ENCODE data around the gene GALNT5.
A peak's percentile ranks its signal among the peaks of the same experiment; 100 is the strongest.

GALNT5 gene

GRCh38 chr2:157238296-157238695 lies 19.2 kb upstream of the GALNT5 start:
- no peaks in the 10 kb centered on the region for H3K9me3 Mint-ChIP-seq
- ATAC-seq, result no peak
- no peaks in the 10 kb centered on the region for H3K36me3 Mint-ChIP-seq
- no peaks in the 10 kb centered on the region for H3K4me1 Mint-ChIP-seq
- no peak for DNase-seq (ENCODE audit: low spot score in 2 of 2)
- no peak overlapping the region for H3K27ac Mint-ChIP-seq
- H3K4me3 Mint-ChIP-seq, result no peak overlapping the region

GRCh38 chr2:157244691-157245090 lies 12.8 kb upstream of the GALNT5 start:
- H3K4me3 Mint-ChIP-seq, result no peak overlapping the region
- H3K36me3 Mint-ChIP-seq, result no peaks in the 10 kb centered on the region
- DNase-seq (ENCODE audit: low spot score in 2 of 2) (no peak), ATAC-seq (no peak)
- no peak overlapping the region for H3K27ac Mint-ChIP-seq
- peaks cover 18% of the 10 kb centered on the region for H3K4me1 Mint-ChIP-seq
- H3K9me3 Mint-ChIP-seq, result no peaks in the 10 kb centered on the region

GRCh38 chr2:157245144-157245840 lies 12.2 kb upstream of the GALNT5 start:
- no peaks in the 10 kb centered on the region for H3K36me3 Mint-ChIP-seq
- no peak overlapping the region for H3K4me3 Mint-ChIP-seq
- H3K9me3 Mint-ChIP-seq, result no peaks in the 10 kb centered on the region
- H3K27ac Mint-ChIP-seq, result no peak overlapping the region
- no peak for ATAC-seq
- DNase-seq (ENCODE audit: low spot score in 2 of 2), result no peak
- H3K4me1 Mint-ChIP-seq, result peaks cover 18% of the 10 kb centered on the region

GRCh38 chr2:157245846-157246764 lies 11.4 kb upstream of the GALNT5 start:
- ATAC-seq (peak; percentile 97), DNase-seq (ENCODE audit: low spot score in 2 of 2) (peak in 1 of 2 donors; percentile 63)
- Mint-ChIP-seq H3K36me3 (no peaks in the 10 kb centered on the region), H3K27ac (peak overlapping the region; percentile 89), H3K4me3 (peak overlapping the region; percentile 45), H3K4me1 (peaks cover 18% of the 10 kb centered on the region), H3K9me3 (no peaks in the 10 kb centered on the region)

GRCh38 chr2:157246765-157247407 lies 10.6 kb upstream of the GALNT5 start:
- H3K4me3 Mint-ChIP-seq, result no peak overlapping the region
- peaks cover 18% of the 10 kb centered on the region for H3K4me1 Mint-ChIP-seq
- no peaks in the 10 kb centered on the region for H3K9me3 Mint-ChIP-seq
- DNase-seq (ENCODE audit: low spot score in 2 of 2) (no peak), ATAC-seq (no peak)
- peak overlapping the region; percentile 89 for H3K27ac Mint-ChIP-seq
- H3K36me3 Mint-ChIP-seq, result no peaks in the 10 kb centered on the region

DNA sequence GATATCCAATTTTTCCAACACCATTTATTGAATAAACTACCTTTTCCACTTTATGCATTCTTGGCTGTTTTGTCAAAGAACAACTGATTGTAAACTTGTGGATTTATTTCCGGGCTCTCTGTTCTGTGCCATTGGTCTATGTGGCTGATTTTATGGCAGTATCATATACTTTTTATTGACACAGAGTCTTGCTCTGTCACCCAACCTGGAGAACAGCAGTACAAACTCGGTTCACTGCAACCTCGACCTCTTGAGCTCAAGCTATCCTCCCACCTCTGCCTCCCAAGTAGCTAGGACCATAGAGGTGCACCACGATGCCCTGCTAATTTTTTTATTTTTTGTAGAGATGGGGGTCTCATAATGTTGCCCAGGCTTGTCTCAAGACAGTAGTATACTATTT lies 6.7 kb upstream of the GALNT5 start:
- no peak overlapping the region for H3K27ac Mint-ChIP-seq
- H3K4me1 Mint-ChIP-seq, result peaks cover 12% of the 10 kb centered on the region
- H3K36me3 Mint-ChIP-seq, result no peaks in the 10 kb centered on the region
- no peak for DNase-seq (ENCODE audit: low spot score in 2 of 2)
- no peak for ATAC-seq
- H3K4me3 Mint-ChIP-seq, result no peak overlapping the region
- no peaks in the 10 kb centered on the region for H3K9me3 Mint-ChIP-seq

- no peak for ATAC-seq
- Mint-ChIP-seq H3K9me3 (no peaks in the 10 kb centered on the region), H3K4me1 (peaks cover 1% of the 10 kb centered on the region), H3K36me3 (no peaks in the 10 kb centered on the region), H3K4me3 (no peak overlapping the region), H3K27ac (no peak overlapping the region)
- DNase-seq (ENCODE audit: low spot score in 2 of 2), result no peak
Observed at GRCh38 chr2:157251932-157252331, 5.6 kb upstream of the GALNT5 start.

- H3K36me3 Mint-ChIP-seq, result no peaks in the 10 kb centered on the region
- no peaks in the 10 kb centered on the region for H3K9me3 Mint-ChIP-seq
- H3K4me1 Mint-ChIP-seq, result no peaks in the 10 kb centered on the region
- DNase-seq (ENCODE audit: low spot score in 2 of 2) (no peak), ATAC-seq (no peak)
- H3K27ac Mint-ChIP-seq, result no peak overlapping the region
- H3K4me3 Mint-ChIP-seq, result no peak overlapping the region
Observed at GRCh38 chr2:157252529-157252928, 5.0 kb upstream of the GALNT5 start.

- Mint-ChIP-seq H3K4me3 (no peak overlapping the region), H3K4me1 (no peaks in the 10 kb centered on the region), H3K9me3 (no peaks in the 10 kb centered on the region), H3K27ac (no peak overlapping the region), H3K36me3 (no peaks in the 10 kb centered on the region)
- DNase-seq (ENCODE audit: low spot score in 2 of 2) (no peak), ATAC-seq (no peak)
Observed at GRCh38 chr2:157254041-157254440, 3.5 kb upstream of the GALNT5 start.

DNA sequence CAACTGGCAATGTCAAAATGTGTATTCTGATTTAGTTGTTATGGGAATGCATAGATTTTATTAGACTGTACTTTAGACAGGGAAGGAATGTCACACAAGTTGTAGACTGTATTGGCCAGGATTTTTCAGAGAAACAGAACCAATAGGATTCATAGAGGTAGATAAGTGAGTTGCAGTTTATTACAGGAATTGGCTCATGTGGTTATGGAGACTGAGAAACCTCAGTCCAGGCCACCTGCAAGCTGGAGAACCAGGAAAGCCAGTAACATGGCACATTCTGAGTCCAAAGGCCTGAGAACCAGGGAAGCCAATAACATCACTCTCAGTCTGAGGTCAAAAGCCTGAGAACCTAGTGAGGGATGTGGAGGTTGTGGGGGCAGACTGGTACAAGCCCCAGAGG lies 1.8 kb upstream of the GALNT5 start:
- Mint-ChIP-seq H3K27ac (no peak overlapping the region), H3K36me3 (no peaks in the 10 kb centered on the region)
- no peak for ATAC-seq

GRCh38 chr2:157256626-157257025 lies 879 bp upstream of the GALNT5 start:
- peaks cover 12% of the 10 kb centered on the region for H3K4me1 Mint-ChIP-seq
- DNase-seq (ENCODE audit: low spot score in 2 of 2) (peak in 1 of 2 donors; percentile 63), ATAC-seq (peak; percentile 93)
- H3K4me3 Mint-ChIP-seq, result no peak overlapping the region
- H3K36me3 Mint-ChIP-seq, result no peaks in the 10 kb centered on the region
- H3K9me3 Mint-ChIP-seq, result no peaks in the 10 kb centered on the region
- H3K27ac Mint-ChIP-seq, result no peak overlapping the region

More for the DNA sequence above, 1.8 kb upstream of the GALNT5 start:
- DNase-seq (ENCODE audit: low spot score in 2 of 2), result no peak
- Mint-ChIP-seq H3K9me3 (no peaks in the 10 kb centered on the region), H3K4me1 (peaks cover 5% of the 10 kb centered on the region), H3K4me3 (no peak overlapping the region)

DNA sequence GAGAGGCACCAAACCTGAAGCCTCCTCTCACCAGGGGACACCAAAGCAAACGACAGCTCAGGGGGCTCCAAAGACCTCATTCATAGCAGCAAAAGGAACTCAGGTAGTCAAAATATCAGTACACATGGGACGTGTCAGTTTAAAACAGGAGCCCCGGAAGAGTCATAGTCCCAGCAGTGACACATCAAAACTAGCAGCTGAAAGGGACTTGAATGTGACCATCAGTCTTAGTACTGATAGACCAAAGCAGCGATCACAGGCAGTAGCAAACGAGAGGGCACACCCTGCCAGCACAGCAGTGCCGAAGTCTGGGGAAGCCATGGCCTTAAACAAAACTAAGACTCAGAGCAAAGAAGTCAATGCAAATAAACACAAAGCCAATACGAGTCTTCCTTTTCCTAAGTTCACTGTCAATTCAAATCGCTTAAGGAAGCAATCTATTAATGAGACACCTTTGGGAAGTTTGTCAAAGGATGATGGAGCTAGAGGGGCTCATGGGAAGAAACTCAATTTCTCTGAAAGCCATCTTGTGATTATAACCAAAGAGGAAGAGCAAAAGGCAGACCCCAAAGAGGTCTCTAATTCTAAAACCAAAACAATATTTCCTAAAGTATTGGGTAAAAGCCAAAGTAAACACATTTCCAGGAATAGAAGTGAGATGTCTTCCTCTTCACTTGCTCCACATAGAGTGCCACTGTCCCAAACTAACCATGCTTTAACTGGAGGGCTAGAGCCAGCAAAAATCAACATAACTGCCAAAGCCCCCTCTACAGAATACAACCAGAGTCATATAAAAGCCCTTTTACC lies 1.2 kb downstream of the GALNT5 start:
- Mint-ChIP-seq H3K9me3 (no peaks in the 10 kb centered on the region), H3K4me1 (peaks cover 12% of the 10 kb centered on the region), H3K36me3 (no peaks in the 10 kb centered on the region), H3K27ac (no peak overlapping the region), H3K4me3 (no peak overlapping the region)
- ATAC-seq (no peak), DNase-seq (ENCODE audit: low spot score in 2 of 2) (no peak)

DNA sequence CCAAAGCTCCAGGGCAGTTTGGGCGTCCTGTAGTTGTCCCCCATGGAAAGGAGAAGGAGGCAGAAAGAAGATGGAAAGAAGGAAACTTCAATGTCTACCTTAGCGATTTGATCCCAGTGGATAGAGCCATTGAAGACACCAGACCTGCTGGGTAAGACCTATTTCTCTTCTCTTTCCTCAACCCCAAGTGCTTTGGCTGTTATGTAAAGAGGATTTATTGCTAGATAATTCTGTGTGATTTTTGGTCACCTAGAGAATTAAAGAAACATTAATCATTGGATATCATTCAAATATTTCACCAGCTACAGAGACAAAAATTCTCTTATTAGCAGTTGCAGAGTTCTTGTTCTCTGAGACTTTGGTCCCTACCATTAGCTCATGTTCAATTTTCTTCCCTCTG lies 1.9 kb downstream of the GALNT5 start:
- H3K36me3 Mint-ChIP-seq, result no peaks in the 10 kb centered on the region
- peaks cover 12% of the 10 kb centered on the region for H3K4me1 Mint-ChIP-seq
- ATAC-seq (no peak), DNase-seq (ENCODE audit: low spot score in 2 of 2) (no peak)
- H3K4me3 Mint-ChIP-seq, result no peak overlapping the region
- H3K27ac Mint-ChIP-seq, result no peak overlapping the region
- no peaks in the 10 kb centered on the region for H3K9me3 Mint-ChIP-seq

DNA sequence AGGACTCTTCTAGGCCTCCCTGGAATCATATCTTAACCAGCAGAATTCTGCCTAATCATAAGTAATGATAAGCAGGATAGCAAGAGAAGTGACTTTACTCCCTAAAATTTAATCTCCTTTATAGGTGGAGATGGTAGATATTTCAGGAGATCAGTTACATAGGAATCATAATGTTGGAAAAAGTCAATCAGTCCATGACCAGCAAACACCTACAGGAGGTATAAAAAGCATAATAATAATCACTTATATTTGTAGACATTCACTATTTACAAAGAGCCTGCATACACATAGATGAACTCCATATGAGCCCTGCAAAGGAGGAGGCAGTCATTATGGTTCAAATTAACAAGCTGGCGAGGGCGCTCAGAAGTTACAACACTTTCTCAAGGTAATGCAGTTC lies 2.5 kb downstream of the GALNT5 start:
- H3K36me3 Mint-ChIP-seq, result no peaks in the 10 kb centered on the region
- H3K27ac Mint-ChIP-seq, result no peak overlapping the region
- DNase-seq (ENCODE audit: low spot score in 2 of 2), result no peak
- H3K4me1 Mint-ChIP-seq, result peaks cover 12% of the 10 kb centered on the region
- H3K9me3 Mint-ChIP-seq, result no peaks in the 10 kb centered on the region
- no peak overlapping the region for H3K4me3 Mint-ChIP-seq
- no peak for ATAC-seq

Measured in stimulated activated effector memory CD8-positive, alpha-beta T cell treated with anti-CD3 and anti-CD28 coated beads, Interleukin-12 subunit alpha, Interleukin-12 subunit beta, amount 100 ng/mL, for 72 hours (primary cell).